HuH-7.5 (cell line): ENCODE data around the gene ASIP.
A peak's percentile ranks its signal among the peaks of the same experiment; 100 is the strongest.
"Not testable (repeated sequence)": the region's sequence is repeated elsewhere in the genome, so short reads cannot be mapped to it uniquely, and the experiment has no call there.

Source experiments
- DNase-seq: peaks from one replicate; pipeline ENCODE4 v3.0.0; 2011; ENCODE audit warnings: low spot score

ASIP gene

DNA sequence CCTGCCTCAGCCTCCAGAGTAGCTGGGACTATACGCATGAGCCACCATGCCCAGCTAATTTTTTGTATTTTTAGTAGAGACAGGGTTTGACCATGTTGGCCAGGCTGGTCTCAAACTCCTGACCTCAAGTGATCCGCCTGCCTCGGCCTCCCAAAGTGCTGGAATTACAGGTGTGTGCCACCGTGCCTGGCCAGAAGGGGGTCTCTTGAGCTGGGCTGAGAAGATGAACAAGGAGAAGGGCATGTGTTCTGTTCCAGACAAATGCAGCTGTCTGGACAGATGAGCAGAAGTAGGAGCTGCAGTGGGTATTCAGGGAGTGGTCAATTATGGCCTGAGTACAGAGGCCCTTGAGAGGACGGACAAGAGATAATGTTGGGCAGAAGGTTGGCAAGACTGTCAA lies 46.3 kb downstream of the ASIP start:
- not testable (repeated sequence) for DNase-seq

DNA sequence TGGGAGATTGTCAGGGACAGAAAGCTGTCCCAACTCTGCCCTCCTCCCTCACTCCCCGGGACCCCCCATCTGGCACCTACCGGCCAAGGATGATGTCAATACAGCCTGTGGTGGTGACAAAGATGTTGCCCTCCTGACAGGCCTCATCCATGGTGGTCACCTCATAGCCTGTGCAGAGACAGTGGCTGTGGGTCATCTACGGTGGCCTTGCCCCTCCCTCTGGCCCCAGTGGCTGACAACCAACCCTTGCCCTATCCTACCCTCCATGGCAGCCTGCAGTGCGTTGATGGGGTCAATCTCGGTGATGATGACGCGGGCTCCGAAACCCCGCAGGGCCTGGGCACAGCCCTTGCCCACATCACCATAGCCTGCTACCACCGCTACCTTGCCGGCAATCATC lies 49.2 kb downstream of the ASIP start:
- DNase-seq: no peak

DNA sequence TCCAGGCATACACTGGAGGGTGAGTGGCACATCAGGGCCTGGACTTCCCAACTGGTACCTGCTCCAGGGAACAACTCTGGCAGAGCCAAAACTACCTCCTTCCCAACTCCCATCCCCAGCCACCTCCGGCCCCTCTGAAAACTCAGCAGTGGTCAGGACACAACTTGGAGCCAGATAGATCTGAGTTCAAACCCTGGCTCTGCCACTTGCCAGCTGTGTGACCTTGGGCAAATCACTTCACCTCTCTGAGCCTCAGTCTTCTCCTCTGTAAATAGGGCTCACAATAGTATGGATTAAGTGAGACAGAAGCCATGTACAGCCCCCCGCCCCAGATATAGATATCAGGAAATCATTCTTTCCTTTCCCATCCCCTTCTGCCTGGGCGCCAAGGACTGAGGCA lies 51.3 kb downstream of the ASIP start:
- no peak for DNase-seq

DNA sequence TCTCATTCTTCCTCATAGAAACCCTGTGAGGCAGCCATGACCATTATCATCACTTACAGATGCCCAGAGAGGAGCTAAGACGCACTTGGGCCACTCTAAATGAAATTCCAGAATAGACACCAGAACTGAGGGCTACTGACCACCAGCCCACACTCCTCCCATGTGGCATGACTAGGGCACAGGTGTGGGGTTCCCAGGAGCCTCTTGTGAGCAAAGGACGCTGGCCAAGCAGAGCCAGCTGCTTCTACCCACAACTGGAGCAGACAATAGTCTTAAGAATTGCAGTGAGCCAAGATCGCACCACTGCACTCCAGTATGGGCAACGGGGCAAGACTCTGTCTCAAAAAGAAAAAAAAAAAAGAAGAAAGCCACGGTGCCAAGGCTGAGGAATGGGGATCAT lies 51.9 kb downstream of the ASIP start:
- DNase-seq: peak; percentile 6

DNA sequence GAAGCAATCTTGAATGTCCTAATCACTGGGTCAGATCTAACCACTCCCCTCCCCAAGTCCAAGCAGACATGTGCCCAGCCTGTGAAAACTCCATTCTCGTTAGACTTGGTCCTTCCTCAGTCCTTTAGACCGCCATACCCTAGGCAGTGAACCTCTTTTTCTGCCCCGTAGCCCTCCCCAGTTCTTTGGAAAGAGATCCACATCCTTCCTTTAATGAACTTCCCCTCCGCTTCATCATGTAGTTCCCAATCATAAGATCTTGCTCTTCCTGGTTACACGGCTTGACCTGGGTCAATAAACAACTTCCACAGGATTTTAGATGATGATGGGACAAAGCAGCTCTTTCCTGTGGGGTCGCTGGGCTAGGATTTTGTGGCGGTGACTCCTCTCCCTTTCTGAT lies 52.4 kb downstream of the ASIP start:
- DNase-seq: peak; percentile 8

DNA sequence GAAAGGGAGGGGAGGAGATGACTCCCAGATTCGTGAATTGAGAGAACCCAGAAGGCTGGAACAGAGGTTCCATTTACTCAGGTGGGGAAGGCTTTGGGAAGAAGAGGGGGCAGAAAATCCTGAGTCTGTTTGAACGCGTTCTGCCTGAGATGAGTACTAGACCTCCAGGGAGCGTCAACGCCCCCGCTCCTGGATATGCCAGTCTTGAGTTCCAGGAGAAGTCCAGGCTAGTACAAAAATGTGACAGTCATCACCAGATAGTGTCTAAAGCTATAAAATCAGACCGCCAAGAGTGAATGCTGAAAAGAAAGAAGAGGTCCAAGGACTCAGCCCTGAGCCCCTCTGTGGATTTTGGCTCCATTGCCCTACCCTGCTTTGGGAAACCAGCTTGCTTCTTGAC lies 53.3 kb downstream of the ASIP start:
- DNase-seq: peak; percentile 8

DNA sequence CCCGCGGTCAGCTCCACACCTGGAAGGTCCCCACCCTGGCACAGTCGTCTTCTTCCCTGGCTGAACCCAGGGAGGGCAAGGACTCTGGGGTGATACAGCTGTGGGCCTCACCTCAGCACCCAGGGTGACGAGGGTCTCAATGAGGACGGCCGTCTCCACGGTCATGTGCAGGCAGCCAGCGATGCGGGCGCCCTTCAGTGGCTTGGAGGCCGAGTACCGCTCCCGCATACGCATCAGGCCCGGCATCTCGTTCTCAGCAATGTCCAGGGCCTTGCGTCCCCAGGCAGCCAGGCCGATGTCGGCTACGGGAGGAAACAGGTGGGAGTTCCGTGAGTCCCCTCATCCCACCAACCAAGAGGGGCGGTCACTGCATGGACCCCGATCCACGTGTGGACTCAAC lies 54.1 kb downstream of the ASIP start:
- peak; percentile 15 for DNase-seq

DNA sequence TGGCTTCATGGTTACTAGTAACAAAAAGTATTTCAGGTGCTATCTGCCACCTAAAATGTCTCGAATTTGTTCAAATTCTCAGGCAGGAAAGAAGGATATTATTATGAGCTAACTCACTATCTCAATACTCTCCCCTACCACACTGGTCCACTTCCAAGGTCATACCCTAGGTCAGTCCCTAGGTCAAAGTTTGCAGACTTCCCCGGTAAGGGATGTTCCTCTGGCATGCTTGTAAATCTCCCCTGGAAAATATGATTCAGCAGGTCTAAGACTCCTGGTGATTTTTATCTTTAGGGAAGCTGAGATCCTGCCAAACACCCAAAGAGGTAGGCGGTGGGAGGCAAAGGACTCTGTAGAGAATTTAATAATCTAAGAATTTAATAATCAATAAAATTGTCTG lies 55.2 kb downstream of the ASIP start:
- peak; percentile 54 for DNase-seq

DNA sequence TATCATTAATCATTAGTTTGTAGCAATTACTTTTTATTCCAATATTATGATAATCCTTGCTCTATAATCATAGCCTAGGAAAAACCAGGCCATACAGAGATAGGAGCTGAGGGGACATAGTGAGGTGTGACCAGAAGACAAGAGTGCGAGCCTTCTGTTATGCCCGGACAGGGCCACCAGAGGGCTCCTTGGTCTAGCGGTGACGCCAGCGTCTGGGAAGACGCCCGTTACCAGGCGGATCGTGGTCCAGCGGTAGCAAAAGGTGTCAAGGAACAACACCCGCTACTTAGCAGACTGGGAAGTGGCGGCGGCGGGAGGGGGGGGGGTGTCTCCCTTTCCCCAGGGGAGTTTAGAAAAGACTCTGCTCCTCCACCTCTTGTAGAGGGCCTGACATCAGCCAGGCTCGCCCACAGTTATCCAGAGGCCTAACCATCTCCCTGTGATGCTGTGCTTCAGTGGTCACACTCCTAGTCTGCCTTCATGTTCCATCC lies 57.1 kb downstream of the ASIP start:
- not testable (repeated sequence) for DNase-seq

DNA sequence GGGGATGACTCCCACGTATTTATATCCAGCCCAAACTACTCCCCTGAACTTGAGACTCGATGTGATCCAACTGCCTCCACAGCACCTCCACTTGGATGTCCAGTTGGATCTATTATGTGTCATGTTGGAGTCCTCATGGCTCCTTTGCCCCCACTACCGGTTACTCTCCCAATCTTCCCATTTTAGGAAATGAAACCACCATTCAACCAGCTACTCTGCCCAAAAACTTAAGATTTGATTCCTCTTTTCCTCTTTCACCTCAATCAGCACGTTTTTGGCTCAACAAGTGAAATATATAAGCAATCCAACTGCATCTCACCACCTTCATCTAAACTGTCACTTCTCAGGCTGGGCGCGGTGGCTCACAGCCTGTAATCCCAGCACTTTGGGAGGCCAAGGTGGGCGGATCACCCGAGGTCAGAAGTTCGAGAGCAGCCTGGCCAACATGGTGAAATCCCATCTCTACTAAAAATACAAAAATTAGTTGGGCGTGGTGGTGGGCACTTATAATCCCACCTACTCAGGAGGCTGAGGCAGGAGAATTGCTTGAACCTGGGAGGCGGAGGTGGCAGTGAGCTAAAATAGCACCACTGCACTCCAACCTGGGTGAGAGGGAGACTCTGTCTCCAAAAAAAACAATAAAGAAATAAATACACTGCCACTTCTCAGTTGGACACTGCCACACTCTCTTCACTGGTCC lies 58.5 kb downstream of the ASIP start:
- no peak for DNase-seq

DNA sequence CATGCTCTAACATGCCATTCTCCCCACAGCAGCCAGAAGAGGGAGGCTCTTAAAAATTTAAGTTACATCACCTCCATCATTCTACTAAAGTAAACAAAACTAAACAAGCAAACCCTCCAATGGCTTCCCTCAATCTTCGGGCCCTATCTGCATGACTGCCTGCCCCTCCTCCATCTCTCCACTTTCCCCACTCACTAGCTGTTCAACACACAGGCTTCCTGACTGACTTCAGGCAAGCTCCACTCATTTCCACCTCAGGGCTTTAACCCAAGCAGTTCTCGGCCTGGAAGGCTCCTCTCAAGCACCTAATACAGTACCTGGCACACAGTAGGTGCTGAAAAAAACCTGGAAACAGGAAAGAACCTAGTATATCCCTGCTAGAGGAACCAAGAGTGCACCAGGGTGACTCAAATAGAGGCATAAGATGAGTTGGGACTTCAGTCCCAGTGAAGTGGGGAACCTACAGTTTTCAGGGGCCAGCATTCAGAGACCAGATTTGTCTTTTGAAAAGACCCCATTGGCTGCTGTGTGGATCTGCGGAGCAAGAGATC lies 59.1 kb downstream of the ASIP start:
- DNase-seq: peak; percentile 92

DNA sequence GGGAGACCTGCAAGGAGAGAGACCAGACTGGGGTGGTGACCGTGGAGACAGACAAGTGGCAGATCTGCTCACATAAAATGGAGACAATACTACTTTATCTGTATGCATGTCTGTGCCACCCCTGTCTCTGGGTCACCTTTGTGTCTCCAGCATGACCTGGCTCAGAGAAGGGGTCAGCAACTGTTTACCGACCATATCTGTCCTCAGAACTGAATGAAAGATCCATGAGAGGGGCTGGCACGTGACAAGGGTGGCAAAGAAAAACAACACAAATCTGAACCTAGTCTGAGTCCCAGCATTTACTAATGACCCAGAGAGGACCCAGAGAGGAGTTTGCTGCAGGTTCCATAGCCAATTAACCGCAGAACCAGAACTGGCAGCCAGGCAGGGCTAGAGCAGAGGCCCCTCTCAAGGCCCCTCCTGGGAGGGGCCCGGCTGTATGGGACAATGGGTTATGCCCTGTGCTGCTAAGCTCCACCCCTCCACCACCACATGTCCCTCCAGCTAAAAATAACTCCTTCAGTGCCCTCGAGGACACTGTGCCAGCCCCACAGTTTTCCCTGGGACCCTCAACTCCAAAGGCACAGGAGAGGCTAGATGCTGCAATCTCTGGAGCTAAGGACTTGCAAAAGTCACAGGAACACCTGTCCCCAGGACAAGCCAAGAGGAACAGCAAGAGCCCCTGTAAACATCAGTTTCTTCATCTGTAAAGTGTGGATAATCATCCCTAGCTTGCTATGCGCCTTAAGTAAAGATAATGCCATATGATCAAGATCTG lies 59.8 kb downstream of the ASIP start:
- DNase-seq: peak; percentile 71

DNA sequence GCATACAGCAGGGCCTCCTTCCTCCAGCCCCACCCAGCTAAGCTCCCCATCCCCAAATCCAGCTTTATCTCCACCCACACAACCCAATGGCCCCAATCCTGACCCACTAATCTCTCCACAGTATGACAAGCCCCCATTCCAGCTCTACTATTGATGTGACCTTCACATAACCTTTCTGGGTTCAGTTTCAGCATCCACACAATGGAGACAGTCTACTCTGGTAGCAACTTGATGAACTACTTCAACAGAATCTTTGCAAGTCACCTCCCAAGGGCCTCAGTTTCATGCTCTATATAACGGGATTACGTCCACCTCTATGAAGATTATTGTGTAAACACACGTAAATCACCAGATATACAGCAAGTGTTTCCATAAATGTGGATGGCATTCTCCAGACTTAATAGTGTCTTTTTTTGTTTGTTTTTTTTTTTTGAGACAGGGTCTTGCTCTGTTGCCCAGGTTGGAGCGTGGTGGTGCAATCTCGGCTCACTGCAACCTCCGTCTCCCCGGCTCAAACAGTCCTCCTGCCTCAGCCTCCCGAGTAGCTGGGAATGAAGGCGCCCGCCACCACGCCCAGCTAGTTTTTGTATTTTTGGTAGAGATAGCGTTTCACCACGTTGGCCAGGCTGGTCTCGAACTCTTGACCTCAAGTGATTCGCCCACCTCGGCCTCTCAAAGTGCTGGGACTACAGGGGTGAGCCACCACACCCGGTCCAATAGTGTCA lies 60.5 kb downstream of the ASIP start:
- no peak for DNase-seq

DNA sequence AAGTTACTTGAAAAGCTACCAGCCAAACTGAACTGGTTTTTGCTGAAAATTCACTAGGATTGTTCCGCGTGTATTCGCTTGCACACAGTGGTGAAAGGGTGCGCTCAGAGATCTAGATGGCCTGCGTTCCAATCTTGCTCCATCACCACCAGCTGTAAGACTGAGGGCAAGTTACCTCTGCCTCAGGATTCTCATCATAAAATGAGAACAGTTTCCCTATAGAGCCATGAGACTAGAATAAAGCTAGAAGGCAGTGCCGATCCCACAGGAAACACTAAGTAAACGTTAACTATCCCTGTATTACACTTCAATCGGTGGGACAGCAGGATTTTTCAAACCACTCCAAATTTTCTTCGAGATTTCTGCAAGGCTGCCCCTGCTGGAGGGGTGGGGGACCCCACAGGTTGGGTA lies 61.1 kb downstream of the ASIP start:
- no peak for DNase-seq

DNA sequence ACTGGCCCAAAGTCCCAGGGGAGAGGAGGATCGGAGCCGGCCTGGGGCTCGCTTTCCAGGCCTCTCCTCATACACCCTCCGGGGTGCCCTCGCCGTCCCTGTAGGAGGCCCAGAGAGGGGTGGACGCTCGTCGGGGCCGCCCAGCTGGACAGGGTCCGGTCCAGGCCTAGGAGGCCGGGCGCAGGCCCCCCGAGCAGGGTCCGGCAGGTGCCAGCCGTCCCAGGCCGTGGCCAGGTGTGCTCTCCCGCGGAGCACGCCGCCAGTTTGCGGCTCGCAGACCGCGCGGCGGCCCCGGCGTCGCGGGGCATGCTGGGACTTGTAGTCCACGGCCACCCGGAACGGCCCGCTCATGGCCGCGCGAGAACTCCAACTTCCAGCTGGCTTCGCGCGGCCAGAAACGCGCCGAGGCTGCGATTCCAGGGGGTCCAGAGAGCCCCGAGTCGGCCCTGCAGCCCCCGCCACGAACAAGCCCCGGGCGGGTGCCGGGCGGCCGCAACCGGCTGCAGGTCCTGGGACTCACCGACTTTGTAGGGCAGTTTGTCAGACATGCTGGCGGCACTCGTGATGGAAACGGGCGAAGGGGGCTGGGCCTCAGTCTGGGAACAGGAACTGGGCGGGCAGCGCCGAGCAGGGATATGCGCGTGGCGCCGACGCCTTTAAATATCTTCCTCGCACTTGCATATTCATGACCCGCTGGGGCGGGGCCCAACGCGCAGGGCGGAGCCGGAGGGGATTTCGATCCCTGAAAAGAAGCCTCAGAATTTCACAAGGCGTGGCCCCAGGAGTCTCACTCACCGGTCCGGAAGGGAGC lies 61.7 kb downstream of the ASIP start, which contains the start of gene AHCY:
TSS of gene AHCY (minus strand) at position 633 of the 811 bp plus-strand sequence. CDS start at position 548, 85 bp downstream.
- DNase-seq: peak; percentile 90

DNA sequence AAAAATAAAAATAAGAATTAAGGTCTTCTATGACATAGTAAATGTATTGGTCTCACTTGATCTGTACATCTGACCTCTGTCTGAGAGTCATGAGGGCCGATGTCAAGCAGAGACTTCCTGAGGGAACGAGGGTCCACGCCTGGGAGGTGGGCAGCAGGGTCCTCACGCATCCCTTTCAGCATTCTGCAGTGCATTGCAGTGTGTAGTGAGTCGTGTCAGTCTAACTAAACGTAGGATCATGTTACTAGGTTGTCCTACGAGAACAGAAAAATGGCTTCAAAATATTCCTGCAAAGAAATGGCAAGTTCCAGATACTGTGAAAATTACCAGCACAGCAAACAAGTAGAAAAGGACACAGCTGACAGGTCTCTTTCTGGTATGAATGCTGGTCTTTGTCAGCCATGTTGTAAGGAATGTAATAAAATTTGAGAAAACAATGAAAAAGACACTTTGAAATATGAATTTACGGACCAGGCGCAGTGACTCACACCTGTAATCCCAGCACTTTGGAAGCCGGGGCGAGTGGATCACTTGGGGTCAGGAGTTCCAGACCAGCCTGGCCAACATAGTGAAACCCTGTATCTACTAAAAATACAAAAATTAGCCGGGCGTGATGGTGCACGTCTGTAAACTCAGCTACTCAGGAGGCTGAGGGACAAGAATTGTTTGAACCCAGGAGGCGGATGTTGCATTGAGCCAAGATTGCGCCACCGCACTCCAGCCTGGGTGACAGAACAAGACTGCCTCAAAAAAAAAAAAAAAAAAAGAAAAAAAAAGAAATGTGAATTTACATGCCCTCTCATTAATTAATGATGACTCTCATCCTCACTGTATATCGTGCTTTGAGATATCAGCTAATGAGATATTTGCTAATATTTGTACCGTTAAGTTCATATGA lies 64.4 kb downstream of the ASIP start:
- DNase-seq: no peak

DNA sequence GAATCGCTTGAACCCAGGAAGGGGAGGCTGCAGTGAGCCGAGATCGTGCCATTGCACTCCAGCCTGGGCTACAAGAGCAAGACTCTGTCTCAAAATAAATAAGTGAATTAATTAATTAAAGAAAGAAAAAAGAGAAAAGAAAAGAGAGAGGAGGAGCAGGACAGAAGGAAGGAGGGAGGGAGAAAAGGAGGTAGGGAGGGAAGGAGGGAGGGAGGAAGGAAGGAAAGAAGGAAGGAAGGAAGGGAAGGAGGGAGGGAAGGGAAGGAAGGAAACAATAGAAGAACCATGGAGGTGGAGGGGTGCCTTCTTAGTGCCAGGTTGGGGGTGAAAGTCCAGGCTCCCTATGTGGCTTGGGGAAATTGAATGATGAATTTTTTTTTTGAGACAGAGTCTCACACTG lies 68.5 kb downstream of the ASIP start:
- DNase-seq: no peak

DNA sequence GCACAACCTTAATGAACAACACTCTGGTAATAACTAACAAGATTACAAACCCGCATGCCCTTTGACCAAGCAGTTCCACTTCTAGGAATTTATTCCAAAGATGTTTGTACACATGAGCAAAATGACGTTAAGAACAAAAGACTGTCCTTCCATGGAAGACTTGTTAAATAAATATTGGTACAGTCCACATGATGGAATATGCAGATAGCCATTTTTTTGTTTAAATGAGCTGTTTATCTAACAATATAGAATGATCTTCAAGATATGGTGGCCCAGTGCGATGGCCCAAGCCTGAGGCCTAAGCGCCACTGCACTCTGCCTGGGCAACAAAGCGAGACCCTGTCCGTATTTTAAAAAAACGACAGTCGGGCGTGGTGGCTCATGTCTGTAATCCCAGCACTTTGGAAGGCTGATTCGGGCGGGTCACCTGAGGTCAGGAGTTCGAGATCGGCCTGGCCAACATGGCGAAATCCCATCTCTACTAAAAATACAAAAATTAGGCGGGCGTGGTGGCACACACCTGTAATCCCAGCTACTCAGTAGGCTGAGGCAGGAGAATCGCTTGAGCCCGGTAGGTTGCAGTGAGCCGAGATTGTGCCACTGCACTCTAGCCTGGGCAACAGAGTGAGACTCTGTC lies 69.4 kb downstream of the ASIP start:
- no peak for DNase-seq

DNA sequence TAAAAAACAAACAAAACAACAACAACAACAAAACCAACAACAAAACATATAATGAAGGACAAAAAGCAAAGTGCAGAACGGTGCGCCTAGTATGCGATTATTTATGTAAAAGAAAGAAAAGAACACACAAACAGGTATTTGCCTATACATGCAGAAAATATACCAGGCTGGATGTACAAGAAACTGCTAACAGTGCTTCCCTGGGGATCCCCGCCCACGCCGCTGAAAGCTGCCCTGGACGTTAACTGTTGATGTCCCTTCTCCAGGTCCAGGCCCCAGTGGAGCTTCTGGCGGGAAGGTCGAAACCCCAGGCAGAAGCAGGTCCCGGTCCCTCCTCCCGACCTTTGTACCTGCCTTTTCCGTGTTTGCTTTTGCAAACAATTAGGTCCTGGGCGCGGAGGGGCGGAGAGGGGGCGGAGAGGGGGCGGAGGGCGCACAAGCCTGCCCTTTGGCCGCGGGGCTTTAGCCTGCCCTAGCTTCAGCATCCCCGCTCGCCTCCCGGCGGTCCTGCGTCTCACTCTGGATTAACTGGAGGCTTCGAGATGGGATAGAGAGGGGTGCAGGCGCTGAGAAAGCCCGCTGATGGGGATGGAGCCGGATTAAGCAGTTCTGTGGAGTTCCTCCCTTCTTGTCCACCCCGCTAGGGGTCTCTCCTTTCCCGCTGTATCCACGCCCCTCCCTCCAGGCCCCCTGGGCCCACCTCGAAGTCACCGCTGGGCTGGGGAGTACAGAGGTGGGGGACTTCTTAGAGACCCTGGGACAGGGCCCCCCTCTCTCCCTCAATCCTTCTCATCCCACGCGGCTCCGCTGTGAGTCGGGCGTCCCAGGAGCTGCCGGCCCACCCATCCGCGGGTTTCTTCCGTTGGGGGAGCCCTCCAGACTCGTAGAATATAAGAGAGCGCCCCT lies 70.1 kb downstream of the ASIP start:
- peak; percentile 87 for DNase-seq
